Fibroblast of lung (primary cell): ENCODE results near the gene RAET1G. TPM values are rescaled to one million over a fixed set of nuclear protein-coding genes. Genes with fewer than 3 reads are reported as not detected.

ENCODE experiments used
- DNase-seq, 2 donors: peaks; one replicate each; pipeline versions ENCODE4 v3.0.0 to v3.0.0-alpha.2; 2010; ENCODE audit warnings: low read depth in 2 of 2
- H2AFZ ChIP-seq: 2 replicates; pipeline ENCODE4 v1.5.1; 2012; ENCODE audit warnings: low read length, control low read depth, inconsistent platforms
- H3K27ac ChIP-seq: 2 replicates; pipeline ENCODE4 v1.5.1; 2011; ENCODE audit warnings: low read length, control low read depth; ENCODE audit not compliant: insufficient read depth
- H3K27me3 ChIP-seq: 2 replicates; pipeline ENCODE4 v1.5.1; 2011; ENCODE audit warnings: mild to moderate bottlenecking, low read length; ENCODE audit not compliant: control insufficient read depth, insufficient read depth
- H3K36me3 ChIP-seq: 2 replicates; pipeline ENCODE4 v1.5.1; 2011; ENCODE audit warnings: low read length; ENCODE audit not compliant: control insufficient read depth, insufficient read depth
- H3K4me1 ChIP-seq: 2 replicates; pipeline ENCODE4 v1.5.1; 2011; ENCODE audit warnings: low read length; ENCODE audit not compliant: control insufficient read depth, insufficient read depth; ENCODE audit errors: extremely low read depth
- H3K4me2 ChIP-seq: 2 replicates; pipeline ENCODE4 v1.5.1; 2011; ENCODE audit warnings: low read length, control low read depth; ENCODE audit not compliant: insufficient read depth; ENCODE audit errors: extremely low read depth
- H3K4me3 ChIP-seq, 4 experiments: fragments of 200-600 bp in 1 of 4; sonication (generic) in 1 of 4; replicated peaks in 1 of 4; 2 replicates each; pipeline ENCODE4 v1.5.1; 2011 to 2016; ENCODE audit warnings: low read length in 4 of 4, low read depth in 3 of 4, mild to moderate bottlenecking in 3 of 4, control low read depth in 2 of 4, inconsistent platforms in 1 of 4, mixed read lengths in 1 of 4; ENCODE audit not compliant: insufficient read depth in 1 of 4; ENCODE audit errors: control extremely low read depth in 1 of 4
- H3K79me2 ChIP-seq: 2 replicates; pipeline ENCODE4 v1.5.1; 2012; ENCODE audit warnings: mild to moderate bottlenecking, low read length, inconsistent platforms; ENCODE audit not compliant: control insufficient read depth, insufficient read depth
- H3K9ac ChIP-seq: 2 replicates; pipeline ENCODE4 v1.5.1; 2011; ENCODE audit warnings: mild to moderate bottlenecking, low read length, control low read depth; ENCODE audit not compliant: insufficient read depth
- H3K9me3 ChIP-seq: 2 replicates; pipeline ENCODE4 v1.5.1; 2012; ENCODE audit warnings: low read depth, low read length; ENCODE audit not compliant: control insufficient read depth, insufficient read depth
- H4K20me1 ChIP-seq: 2 replicates; pipeline ENCODE4 v1.5.1; 2011; ENCODE audit warnings: low read length; ENCODE audit not compliant: control insufficient read depth, insufficient read depth; ENCODE audit errors: extremely low read depth
- EZH2 ChIP-seq: IDR thresholded peaks from 2 replicates; pipeline ENCODE4 v1.5.1; 2012; ENCODE audit warnings: low read length, control low read depth, mild to moderate bottlenecking; ENCODE audit errors: missing control alignments
- polyA plus RNA-seq, 2 donors: library from polyadenylated mRNA; depleted of rRNA in 1 of 2; stranded (reverse) in 1 of 2; unstranded in 1 of 2; fragments of >200 nt; gene quantifications; 2 replicates each; pipeline ENCODE4 v1.2.1, GENCODE V29; 2011 to 2012; ENCODE audit warnings: missing spikeins in 1 of 2
- total RNA-seq: library from RNA; depleted of rRNA; stranded (reverse); fragments of >200 nt; gene quantifications from 2 replicates; pipeline ENCODE4 v1.2.1, GENCODE V29; 2014
- TF ChIP-seq, protein P1 (sequence below), 2 donors: IDR thresholded peaks in 1 of 2; conservative IDR thresholded peaks in 1 of 2; 1 replicate in 1 of 2; 2 replicates in 1 of 2; pipeline ENCODE4 v1.5.1; 2011 to 2012; ENCODE audit warnings: low read length in 2 of 2, control low read depth in 1 of 2, inconsistent platforms in 1 of 2, low read depth in 1 of 2, mild to moderate bottlenecking in 1 of 2

The RAET1G gene
- total and polyA plus RNA-seq, 2 donors (not counting 1 experiment from before 2014, with no cell fraction given) = 3.3 to 8.8 TPM

DNA sequence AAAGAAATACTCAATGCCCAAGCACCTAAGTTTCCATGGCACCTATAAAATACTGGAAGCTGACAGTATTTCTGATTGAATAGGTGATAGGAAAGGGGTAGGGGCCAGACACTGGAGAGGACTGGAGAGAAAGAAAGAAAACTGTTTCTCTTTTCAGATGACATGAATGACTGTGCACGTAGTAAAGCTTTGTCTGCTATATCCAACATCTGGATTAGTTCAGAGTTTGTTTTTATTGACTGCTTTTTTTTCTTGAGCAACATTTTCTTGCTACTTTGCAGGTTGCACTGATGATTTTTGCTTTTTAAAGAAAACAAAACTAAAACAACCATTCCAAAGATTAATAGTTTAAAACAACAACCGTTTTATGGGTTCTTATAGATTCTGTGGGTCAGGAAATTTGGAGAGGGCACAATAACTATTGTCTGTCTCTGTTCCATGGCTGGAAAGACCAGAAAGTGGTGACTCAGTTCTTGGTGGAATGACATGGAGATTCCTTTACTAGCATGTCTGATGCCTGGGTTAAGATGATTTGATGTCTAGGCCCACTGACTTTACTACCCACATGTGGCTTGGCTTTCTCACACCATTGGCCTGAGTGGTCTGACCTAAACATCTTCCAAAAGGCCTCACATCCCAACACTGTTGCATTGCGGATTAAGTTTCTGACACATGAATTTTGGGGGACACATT is 46.5 kb downstream of the RAET1G start:
- Histone ChIP-seq H4K20me1 (no peaks in the 10 kb centered on the region), H3K9ac (no peak overlapping the region), H3K4me3 (no peak overlapping the region), H3K4me2 (no peak overlapping the region), H3K27me3 (peaks cover 6% of the 10 kb centered on the region), H2AFZ (no peak overlapping the region), H3K9me3 (no peaks in the 10 kb centered on the region), H3K36me3 (no peaks in the 10 kb centered on the region), H3K4me1 (no peaks in the 10 kb centered on the region), H3K79me2 (no peaks in the 10 kb centered on the region), H3K27ac (no peak overlapping the region)
- TF ChIP-seq EZH2 = no peak
- TF ChIP-seq, protein P1, sequence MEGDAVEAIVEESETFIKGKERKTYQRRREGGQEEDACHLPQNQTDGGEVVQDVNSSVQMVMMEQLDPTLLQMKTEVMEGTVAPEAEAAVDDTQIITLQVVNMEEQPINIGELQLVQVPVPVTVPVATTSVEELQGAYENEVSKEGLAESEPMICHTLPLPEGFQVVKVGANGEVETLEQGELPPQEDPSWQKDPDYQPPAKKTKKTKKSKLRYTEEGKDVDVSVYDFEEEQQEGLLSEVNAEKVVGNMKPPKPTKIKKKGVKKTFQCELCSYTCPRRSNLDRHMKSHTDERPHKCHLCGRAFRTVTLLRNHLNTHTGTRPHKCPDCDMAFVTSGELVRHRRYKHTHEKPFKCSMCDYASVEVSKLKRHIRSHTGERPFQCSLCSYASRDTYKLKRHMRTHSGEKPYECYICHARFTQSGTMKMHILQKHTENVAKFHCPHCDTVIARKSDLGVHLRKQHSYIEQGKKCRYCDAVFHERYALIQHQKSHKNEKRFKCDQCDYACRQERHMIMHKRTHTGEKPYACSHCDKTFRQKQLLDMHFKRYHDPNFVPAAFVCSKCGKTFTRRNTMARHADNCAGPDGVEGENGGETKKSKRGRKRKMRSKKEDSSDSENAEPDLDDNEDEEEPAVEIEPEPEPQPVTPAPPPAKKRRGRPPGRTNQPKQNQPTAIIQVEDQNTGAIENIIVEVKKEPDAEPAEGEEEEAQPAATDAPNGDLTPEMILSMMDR (conservative IDR thresholded peaks at IDR 0.05 in 1 of 2, IDR thresholded peaks at IDR 0.05 in 1 of 2; ENCODE audit: low read depth in 1 of 2, low read length in 2 of 2) = no peak
- no peak for DNase-seq

DNA sequence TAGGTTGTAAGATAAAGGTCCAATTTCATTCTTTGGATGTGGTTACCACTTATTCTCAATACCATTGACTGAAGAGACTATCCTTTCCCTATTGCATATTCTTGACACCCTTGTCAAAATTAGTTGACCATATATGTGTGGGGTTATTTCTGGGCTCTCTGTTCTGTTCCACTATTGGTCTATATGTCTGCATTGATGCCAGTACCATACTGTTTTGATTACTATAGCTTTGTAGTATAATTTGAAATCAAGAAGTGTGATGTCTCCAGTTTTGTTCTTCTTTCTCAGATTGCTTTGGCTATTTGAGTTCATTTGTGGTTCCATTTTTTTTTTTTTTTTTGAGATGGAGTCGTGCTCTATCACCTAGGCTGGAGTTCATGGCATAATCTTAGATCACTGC is 50.7 kb downstream of the RAET1G start:
- Histone ChIP-seq H3K79me2 (no peaks in the 10 kb centered on the region), H3K27ac (no peak overlapping the region), H3K27me3 (no peaks in the 10 kb centered on the region), H3K9me3 (no peaks in the 10 kb centered on the region), H3K36me3 (no peaks in the 10 kb centered on the region), H2AFZ (no peak overlapping the region), H3K4me2 (no peak overlapping the region), H4K20me1 (no peaks in the 10 kb centered on the region), H3K9ac (no peak overlapping the region), H3K4me3 (no peak overlapping the region), H3K4me1 (no peaks in the 10 kb centered on the region)
- no peak for DNase-seq
- TF ChIP-seq EZH2 = no peak
- TF ChIP-seq, protein P1 (conservative IDR thresholded peaks at IDR 0.05 in 1 of 2, IDR thresholded peaks at IDR 0.05 in 1 of 2; ENCODE audit: low read depth in 1 of 2, low read length in 2 of 2) = no peak

DNA sequence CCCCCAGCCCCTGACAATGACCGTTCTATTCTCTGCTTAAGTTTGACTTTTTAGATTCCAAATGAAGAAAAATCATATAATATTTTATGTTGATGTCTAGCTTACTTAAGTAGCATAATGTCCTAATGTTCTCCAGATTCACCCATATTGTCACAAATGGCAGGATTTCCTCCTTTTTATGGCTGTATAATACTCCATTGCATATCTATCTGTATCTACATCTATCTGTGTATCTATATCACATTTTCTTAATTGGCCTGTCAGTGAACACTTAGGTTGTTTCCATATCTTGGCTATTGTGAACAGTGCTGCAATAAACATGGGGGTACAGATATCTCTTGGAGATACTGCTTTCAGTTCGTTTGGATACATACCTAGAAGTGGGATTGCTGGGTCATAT is 51.7 kb downstream of the RAET1G start:
- Histone ChIP-seq H3K4me3 (no peak overlapping the region), H3K4me1 (no peaks in the 10 kb centered on the region), H3K27me3 (no peaks in the 10 kb centered on the region), H4K20me1 (no peaks in the 10 kb centered on the region), H3K36me3 (no peaks in the 10 kb centered on the region), H3K27ac (no peak overlapping the region), H3K9me3 (no peaks in the 10 kb centered on the region), H3K4me2 (no peak overlapping the region), H2AFZ (no peak overlapping the region), H3K79me2 (no peaks in the 10 kb centered on the region), H3K9ac (no peak overlapping the region)
- no peak for DNase-seq
- TF ChIP-seq, protein P1 (conservative IDR thresholded peaks at IDR 0.05 in 1 of 2, IDR thresholded peaks at IDR 0.05 in 1 of 2; ENCODE audit: low read depth in 1 of 2, low read length in 2 of 2) = no peak
- TF ChIP-seq EZH2 = no peak
